ENCODE results near the gene ARHGEF28. TPM values are rescaled to one million over a fixed set of nuclear protein-coding genes. Genes with fewer than 3 reads are reported as not detected.

ARHGEF28 gene
- total and polyA plus RNA-seq, 2 of the 13 experiments (the other 11 are each of a cell fraction or from before 2014, with no cell fraction given), result 17.4 to 34.1 TPM

- intact Hi-C loops (cut with micrococcal nuclease; ENCODE audit: unreplicated experiment), result no loop called here
- no peaks in the 10 kb centered on the region; a peak in 2 of 5 replicates for H3K36me3 ChIP-seq (replicated peaks in 1 of 2; ENCODE audit: control insufficient read depth in 1 of 2, insufficient read depth in 2 of 2, low read length in 2 of 2)
- no peak overlapping the region for H3K27ac ChIP-seq (ENCODE audit: extremely low read length, insufficient read depth, low read length)
- H3K9me3 ChIP-seq (ENCODE audit: low read length), result no peaks in the 10 kb centered on the region
- H3K4me3 ChIP-seq (replicated peaks in 1 of 3; ENCODE audit: insufficient read depth in 1 of 3, low read depth in 2 of 3, low read length in 3 of 3), result no peak overlapping the region
- peaks cover 37% of the 10 kb centered on the region for H3K79me2 ChIP-seq (ENCODE audit: insufficient read depth, low read length)
- POLR2A ChIA-PET, result no interaction called here
- H3K4me1 ChIP-seq (ENCODE audit: insufficient read depth, low read length), result peaks cover 43% of the 10 kb centered on the region
- no TSS peak for BruUV-seq (replicated peaks)
- H3K4me2 ChIP-seq (ENCODE audit: low read depth, low read length), result no peak overlapping the region
- H3K9ac ChIP-seq (ENCODE audit: insufficient read depth, low read depth, low read length), result no peak overlapping the region
- in situ Hi-C loops (cut with HindIII; ENCODE audit: extremely low pct_ligation_motif_present, low pct_unique_long_range_greater_than_20kb), result no loop called here
- CTCF ChIA-PET (ENCODE audit: low intra/inter-chr PET ratio, low total read pairs), result no interaction called here
- ATAC-seq (no peak), DNase-seq (ENCODE audit: low spot score) (no peak), FAIRE-seq (no peak)
- 96% methylated on average over 3 of the region's 3 CpGs for WGBS (ENCODE audit: low lambda C conversion rate)
- TF ChIP-seq ZNF75D (CRISPR knock-in tag; IDR thresholded peaks at IDR 0.05; ENCODE audit: borderline replicate concordance), result no peak
- TF ChIP-seq MEIS2 (CRISPR knock-in tag; IDR thresholded peaks at IDR 0.05), result no peak
- TF ChIP-seq ZFP36L1 (CRISPR knock-in tag; IDR thresholded peaks at IDR 0.05), result no peak
- TF ChIP-seq ZNF296 (CRISPR knock-in tag; conservative IDR thresholded peaks at IDR 0.05), result no peak
- TF ChIP-seq NCOR1 (IDR thresholded peaks at IDR 0.05; ENCODE audit: borderline replicate concordance, low read length), result no peak
- no peak for TF ChIP-seq ZFP36 (IDR thresholded peaks at IDR 0.05; ENCODE audit: borderline replicate concordance, low read depth, low read length, partially characterized antibody)
- no peak for TF ChIP-seq KLF11 (CRISPR knock-in tag; IDR thresholded peaks at IDR 0.05)
- no peak for TF ChIP-seq ZNF562 (CRISPR knock-in tag; IDR thresholded peaks at IDR 0.05; ENCODE audit: borderline replicate concordance)
- TF ChIP-seq ERF (CRISPR knock-in tag; IDR thresholded peaks at IDR 0.05), result no peak
- no peak for TF ChIP-seq ZNF17 (CRISPR knock-in tag; IDR thresholded peaks at IDR 0.05)
- no peak for TF ChIP-seq TFAP4 (IDR thresholded peaks at IDR 0.05; ENCODE audit: borderline replicate concordance, low read depth)
- TF ChIP-seq WIZ (CRISPR knock-in tag; IDR thresholded peaks at IDR 0.05), result no peak
- TF ChIP-seq YEATS2 (CRISPR knock-in tag; IDR thresholded peaks at IDR 0.05; ENCODE audit: borderline replicate concordance), result no peak
- H4K20me1 ChIP-seq (ENCODE audit: insufficient read depth, low read length), result no peaks in the 10 kb centered on the region
- no peak overlapping the region for H2AFZ ChIP-seq (ENCODE audit: low read length)
- no peaks in the 10 kb centered on the region for H3K27me3 ChIP-seq (ENCODE audit: control insufficient read depth in 1 of 2, insufficient read depth in 2 of 2, low read length in 2 of 2)
Measured at GRCh38 chr5:73670731-73671130, 44.7 kb downstream of the ARHGEF28 start.
